HepG2 (cell line): ENCODE measurements around the gene ANK3. TPM values are rescaled to one million over a fixed set of nuclear protein-coding genes. Genes with fewer than 3 reads are reported as not detected.

Experiments used
- ATAC-seq: fragments of 200-7000 bp; cut with Tn5 transposase; 3 replicates; pipeline ENCODE4 v1.9.1; 2020; ENCODE audit warnings: mild to moderate bottlenecking, moderate library complexity
- BruUV-seq: library from RNA; stranded (reverse); fragments of 400-500 nt; replicated peaks from 2 replicates; lab custom pipeline; 2021; lab: Mats Ljungman, UMichigan
- CTCF ChIA-PET: fragments of 300-600 bp; formaldehyde crosslinking; extraction: SDS; loops from one replicate; lab custom pipeline; 2021; ENCODE audit warnings: low total read pairs, inconsistent platforms, low intra/inter-chr PET ratio; lab: Yijun Ruan, JAX
- POLR2A ChIA-PET: fragments of 350-600 bp; sonication (Branson Sonifier 250); formaldehyde crosslinking; loops from one replicate; lab custom pipeline; 2020; ENCODE audit warnings: antibody characterized with exemption, inconsistent platforms; lab: Yijun Ruan, JAX
- DNase-seq: peaks from one replicate; pipeline ENCODE4 v3.0.0-alpha.2; 2015; ENCODE audit warnings: low spot score
- FAIRE-seq: peaks from 3 replicates; lab custom pipeline; 2011; peaks lifted over from hg19 to GRCh38; lab: Jason Lieb, UNC
- H2AFZ ChIP-seq: one replicate; pipeline ENCODE4 v1.6.1; 2011; ENCODE audit warnings: low read length, inconsistent platforms
- H3K27ac ChIP-seq: fragments of 300-600 bp; 3 replicates; pipeline ENCODE4 v1.8.0; 2011; ENCODE audit warnings: mixed run types, mild to moderate bottlenecking, mixed read lengths, low read length, inconsistent platforms; ENCODE audit not compliant: insufficient read depth; ENCODE audit errors: extremely low read length
- H3K27me3 ChIP-seq, 2 experiments: fragments of 200-600 bp in 1 of 2; 2 replicates in 1 of 2; 3 replicates in 1 of 2; pipeline versions ENCODE4 v1.6.0 to v1.8.0; 2011; ENCODE audit warnings: low read length in 2 of 2, mild to moderate bottlenecking in 2 of 2, moderate library complexity in 2 of 2, inconsistent platforms in 1 of 2; ENCODE audit not compliant: insufficient read depth in 2 of 2, control insufficient read depth in 1 of 2
- H3K36me3 ChIP-seq, 2 experiments: fragments of 200-600 bp in 1 of 2; replicated peaks in 1 of 2; 2 replicates in 1 of 2; 3 replicates in 1 of 2; pipeline versions ENCODE4 v1.5.1 to v1.8.0; 2011; ENCODE audit warnings: low read length in 2 of 2, inconsistent platforms in 1 of 2; ENCODE audit not compliant: insufficient read depth in 2 of 2, control insufficient read depth in 1 of 2
- H3K4me1 ChIP-seq: 2 replicates; pipeline ENCODE4 v1.5.1; 2012; ENCODE audit warnings: low read length, inconsistent platforms; ENCODE audit not compliant: insufficient read depth
- H3K4me2 ChIP-seq: 2 replicates; pipeline ENCODE4 v1.6.0; 2011; ENCODE audit warnings: low read depth, low read length, inconsistent platforms
- H3K4me3 ChIP-seq, 3 experiments: fragments of 200-600 bp in 1 of 3; sonication (generic), shearing (Covaris generic) in 1 of 3; replicated peaks in 1 of 3; 2 replicates each; pipeline ENCODE4 v1.5.1; 2011 to 2016; ENCODE audit warnings: low read length in 3 of 3, inconsistent platforms in 2 of 3, low read depth in 2 of 3, mild to moderate bottlenecking in 2 of 3, control low read depth in 1 of 3, mixed read lengths in 1 of 3; ENCODE audit not compliant: insufficient read depth in 1 of 3
- H3K79me2 ChIP-seq: one replicate; pipeline ENCODE4 v1.6.1; 2011; ENCODE audit warnings: low read length, inconsistent platforms; ENCODE audit not compliant: insufficient read depth
- H3K9ac ChIP-seq: 2 replicates; pipeline ENCODE4 v1.6.0; 2011; ENCODE audit warnings: mild to moderate bottlenecking, low read depth, low read length, inconsistent platforms; ENCODE audit not compliant: insufficient read depth
- H3K9me3 ChIP-seq: 2 replicates; pipeline ENCODE4 v1.5.1; 2012; ENCODE audit warnings: mild to moderate bottlenecking, low read length
- H4K20me1 ChIP-seq: 2 replicates; pipeline ENCODE4 v1.6.0; 2011; ENCODE audit warnings: inconsistent platforms, mild to moderate bottlenecking, low read length, moderate library complexity; ENCODE audit not compliant: insufficient read depth
- GZF1 ChIP-seq: sonication (generic); formaldehyde crosslinking; IDR thresholded peaks from 2 replicates; pipeline ENCODE4 v1.5.1; 2020; ENCODE audit warnings: mild to moderate bottlenecking, missing genetic modification reagents
- HMGA1 ChIP-seq: sonication (generic); formaldehyde crosslinking; conservative IDR thresholded peaks from 2 replicates; pipeline ENCODE4 v1.4.0; 2020; ENCODE audit warnings: missing genetic modification reagents
- HNRNPK ChIP-seq: fragments of 200-400 bp; formaldehyde crosslinking; IDR thresholded peaks from 2 replicates; pipeline ENCODE4 v1.6.1; 2018; ENCODE audit warnings: low read length, low read depth, moderate library complexity, mild to moderate bottlenecking; ENCODE audit not compliant: poor library complexity, severe bottlenecking
- MTERF4 ChIP-seq: sonication (generic); formaldehyde crosslinking; IDR thresholded peaks from 2 replicates; pipeline ENCODE4 v1.8.0; 2023; ENCODE audit warnings: mild to moderate bottlenecking, missing genetic modification reagents
- NFATC3 ChIP-seq: sonication (generic); formaldehyde crosslinking; IDR thresholded peaks from 2 replicates; pipeline ENCODE4 v1.5.1; 2020; ENCODE audit warnings: mild to moderate bottlenecking, missing genetic modification reagents
- NPAS2 ChIP-seq: sonication (generic); formaldehyde crosslinking; IDR thresholded peaks from 2 replicates; pipeline ENCODE4 v1.8.0; 2022; ENCODE audit warnings: mild to moderate bottlenecking, missing genetic modification reagents, borderline replicate concordance
- ONECUT2 ChIP-seq: sonication (generic); formaldehyde crosslinking; IDR thresholded peaks from 2 replicates; pipeline ENCODE4 v1.4.0; 2020; ENCODE audit warnings: missing genetic modification reagents
- PRDM4 ChIP-seq: sonication (generic); formaldehyde crosslinking; IDR thresholded peaks from 2 replicates; pipeline ENCODE4 v1.9.0; 2021; ENCODE audit warnings: missing genetic modification reagents, borderline replicate concordance
- SMAD9 ChIP-seq: sonication (generic); formaldehyde crosslinking; IDR thresholded peaks from 2 replicates; pipeline ENCODE4 v1.5.1; 2020; ENCODE audit warnings: mild to moderate bottlenecking, missing genetic modification reagents
- SP140L ChIP-seq: sonication (generic); formaldehyde crosslinking; IDR thresholded peaks from 2 replicates; pipeline ENCODE4 v1.4.0; 2020; ENCODE audit warnings: missing genetic modification reagents, borderline replicate concordance
- ZBED4 ChIP-seq: sonication (generic); formaldehyde crosslinking; IDR thresholded peaks from 2 replicates; pipeline ENCODE4 v1.4.0; 2020; ENCODE audit warnings: missing genetic modification reagents, borderline replicate concordance
- ZBTB43 ChIP-seq: sonication (generic); formaldehyde crosslinking; conservative IDR thresholded peaks from 2 replicates; pipeline ENCODE4 v1.4.0; 2020; ENCODE audit warnings: missing genetic modification reagents
- ZFP1 ChIP-seq: IDR thresholded peaks from 2 replicates; pipeline ENCODE4 v1.6.1; 2016
- ZNF17 ChIP-seq: sonication (generic); formaldehyde crosslinking; IDR thresholded peaks from 2 replicates; pipeline ENCODE4 v1.5.0; 2020; ENCODE audit warnings: mild to moderate bottlenecking, missing genetic modification reagents
- ZNF850 ChIP-seq: sonication (generic); formaldehyde crosslinking; conservative IDR thresholded peaks from 2 replicates; pipeline ENCODE4 v1.9.0; 2021; ENCODE audit warnings: mild to moderate bottlenecking, missing genetic modification reagents
- ZNF879 ChIP-seq: sonication (generic); formaldehyde crosslinking; IDR thresholded peaks from 2 replicates; pipeline ENCODE4 v1.8.1; 2023; ENCODE audit warnings: missing genetic modification reagents
- WGBS: methylation state at CpG from one replicate; pipeline ENCODE4 v1.1.6; 2017; ENCODE audit warnings: low lambda C conversion rate; 5-methylcytosine and 5-hydroxymethylcytosine counted together
- in situ Hi-C: cut with HindIII; loops from 2 replicates; pipeline ENCODE4 v1.10.0; 2017; ENCODE audit warnings: low pct_unique_long_range_greater_than_20kb; ENCODE audit not compliant: extremely low pct_ligation_motif_present
- intact Hi-C: fragments of 100-400 bp; cut with micrococcal nuclease; formaldehyde crosslinking; loops from one replicate; pipeline ENCODE4 v1.10.0; 2022; ENCODE audit not compliant: unreplicated experiment
- polyA plus RNA-seq, 8 experiments: library from polyadenylated mRNA; depleted of rRNA in 3 of 8; stranded (reverse) in 7 of 8; unstranded in 1 of 8; fragments of >200 nt; fragmentation: Illumina TruSeq in 4 of 8; extraction: Trizol in 4 of 8; gene quantifications; 2 replicates each; pipeline versions ENCODE4 v1.2.1 to v1.2.3, GENCODE V29; 2011 to 2016; ENCODE audit warnings: low read depth in 4 of 8, missing spikeins in 1 of 8, mixed read lengths in 1 of 8; ENCODE audit not compliant: insufficient read depth in 1 of 8
- total RNA-seq, 5 experiments: library from RNA; depleted of rRNA; stranded (reverse); fragments of >200 nt; fragmentation: Illumina TruSeq; extraction: Trizol; gene quantifications; 2 replicates each; pipeline ENCODE4 v1.2.3, GENCODE V29; 2016; ENCODE audit warnings: low read depth in 1 of 5

Gene ANK3
- total and polyA plus RNA-seq, 2 of the 13 experiments (the other 11 are each of a cell fraction or from before 2014, with no cell fraction given): not detected

GRCh38 chr10:60349426-60349825, 40.2 kb downstream of the ANK3 start (continued):
- no peak for TF ChIP-seq HNRNPK

GRCh38 chr10:60348982-60349381, 40.7 kb downstream of the ANK3 start:
- Histone ChIP-seq H3K27ac (no peak overlapping the region), H3K4me1 (peaks cover 8% of the 10 kb centered on the region; the same call in 1 of the 2 replicates), H3K4me2 (no peak overlapping the region), H4K20me1 (no peaks in the 10 kb centered on the region), H3K4me3 (no peak overlapping the region), H2AFZ (no peak overlapping the region), H3K79me2 (no peaks in the 10 kb centered on the region), H3K36me3 (no peaks in the 10 kb centered on the region), H3K27me3 (no peaks in the 10 kb centered on the region), H3K9me3 (no peaks in the 10 kb centered on the region), H3K9ac (no peak overlapping the region)
- in situ Hi-C loops: no loop called here
- CTCF ChIA-PET: no interaction called here
- ATAC-seq (no peak), DNase-seq (no peak), FAIRE-seq (no peak)
- intact Hi-C loops: no loop called here
- no TSS peak for BruUV-seq
- 29% methylated on average over 2 of the region's 2 CpGs for WGBS
- POLR2A ChIA-PET: interaction anchor here (1.2 kb wide), 1 partner anchor 9 kb away, joined by 3 read pairs; no protein-coding TSS in a partner anchor
- TF ChIP-seq ZNF17 (CRISPR knock-in tag) (no peak), GZF1 (CRISPR knock-in tag) (no peak), SP140L (CRISPR knock-in tag) (no peak), NPAS2 (CRISPR knock-in tag) (no peak), ZNF879 (no peak), ONECUT2 (CRISPR knock-in tag) (no peak), ZNF850 (no peak), HMGA1 (CRISPR knock-in tag) (no peak), ZBTB43 (CRISPR knock-in tag) (no peak), ZFP1 (CRISPR knock-in tag) (no peak), ZBED4 (CRISPR knock-in tag) (no peak), SMAD9 (CRISPR knock-in tag) (no peak), NFATC3 (no peak), MTERF4 (CRISPR knock-in tag) (no peak), PRDM4 (CRISPR knock-in tag) (no peak)
